HFF-Myc (cell line): ENCODE results near the gene SCIN.

Experiments used
- DNase-seq: peaks from one replicate; pipeline ENCODE4 v3.0.0-alpha.2; 2011; ENCODE audit warnings: low read depth; ENCODE audit errors: extremely low read depth
- H3K4me3 ChIP-seq: replicated peaks from 2 replicates; pipeline ENCODE4 v1.5.1; 2011; ENCODE audit warnings: low read depth, mild to moderate bottlenecking, control low read depth, low read length
- TF ChIP-seq, protein P1 (sequence below): IDR thresholded peaks from 2 replicates; pipeline ENCODE4 v1.5.1; 2012; ENCODE audit warnings: mild to moderate bottlenecking, low read depth, low read length, control low read depth; ENCODE audit errors: missing control alignments

SCIN gene

GRCh38 chr7:12646139-12646538 lies 75.6 kb downstream of the SCIN start:
- DNase-seq, result no peak
- TF ChIP-seq, protein P1, sequence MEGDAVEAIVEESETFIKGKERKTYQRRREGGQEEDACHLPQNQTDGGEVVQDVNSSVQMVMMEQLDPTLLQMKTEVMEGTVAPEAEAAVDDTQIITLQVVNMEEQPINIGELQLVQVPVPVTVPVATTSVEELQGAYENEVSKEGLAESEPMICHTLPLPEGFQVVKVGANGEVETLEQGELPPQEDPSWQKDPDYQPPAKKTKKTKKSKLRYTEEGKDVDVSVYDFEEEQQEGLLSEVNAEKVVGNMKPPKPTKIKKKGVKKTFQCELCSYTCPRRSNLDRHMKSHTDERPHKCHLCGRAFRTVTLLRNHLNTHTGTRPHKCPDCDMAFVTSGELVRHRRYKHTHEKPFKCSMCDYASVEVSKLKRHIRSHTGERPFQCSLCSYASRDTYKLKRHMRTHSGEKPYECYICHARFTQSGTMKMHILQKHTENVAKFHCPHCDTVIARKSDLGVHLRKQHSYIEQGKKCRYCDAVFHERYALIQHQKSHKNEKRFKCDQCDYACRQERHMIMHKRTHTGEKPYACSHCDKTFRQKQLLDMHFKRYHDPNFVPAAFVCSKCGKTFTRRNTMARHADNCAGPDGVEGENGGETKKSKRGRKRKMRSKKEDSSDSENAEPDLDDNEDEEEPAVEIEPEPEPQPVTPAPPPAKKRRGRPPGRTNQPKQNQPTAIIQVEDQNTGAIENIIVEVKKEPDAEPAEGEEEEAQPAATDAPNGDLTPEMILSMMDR, result no peak
- no peak overlapping the region for H3K4me3 ChIP-seq

GRCh38 chr7:12647364-12648219 lies 77.1 kb downstream of the SCIN start:
- DNase-seq, result no peak
- TF ChIP-seq, protein P1, result no peak
- H3K4me3 ChIP-seq, result no peak overlapping the region

DNA sequence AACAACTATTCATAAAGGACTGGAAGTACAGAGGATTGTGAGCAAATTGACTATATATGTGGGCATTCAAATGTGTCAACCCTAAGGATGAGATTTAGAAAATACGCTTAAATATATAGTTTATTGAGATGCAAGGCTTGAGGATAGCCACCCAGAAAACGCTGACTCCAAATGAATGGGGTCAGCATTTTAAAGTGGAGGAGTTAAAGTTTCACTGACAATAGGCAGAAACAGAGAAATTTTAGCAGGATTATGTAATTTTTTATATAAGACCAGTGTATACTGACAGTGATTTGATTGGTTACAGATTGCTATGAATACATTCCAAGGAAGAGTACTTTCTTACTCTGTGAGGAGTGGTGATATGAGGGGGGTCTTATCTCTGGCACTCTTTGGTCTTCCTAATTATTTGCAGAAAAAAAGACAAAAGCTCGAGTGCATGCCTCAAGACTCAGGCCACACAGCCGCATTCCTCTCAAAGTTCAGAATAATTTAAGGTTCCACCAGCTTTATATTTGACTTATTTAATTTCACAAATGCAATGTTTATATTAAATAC lies 78.3 kb downstream of the SCIN start:
- DNase-seq, result no peak
- TF ChIP-seq, protein P1, result no peak
- no peak overlapping the region for H3K4me3 ChIP-seq

GRCh38 chr7:12649348-12649747 lies 78.8 kb downstream of the SCIN start:
- no peak for DNase-seq
- TF ChIP-seq, protein P1, result no peak
- no peak overlapping the region for H3K4me3 ChIP-seq

DNA sequence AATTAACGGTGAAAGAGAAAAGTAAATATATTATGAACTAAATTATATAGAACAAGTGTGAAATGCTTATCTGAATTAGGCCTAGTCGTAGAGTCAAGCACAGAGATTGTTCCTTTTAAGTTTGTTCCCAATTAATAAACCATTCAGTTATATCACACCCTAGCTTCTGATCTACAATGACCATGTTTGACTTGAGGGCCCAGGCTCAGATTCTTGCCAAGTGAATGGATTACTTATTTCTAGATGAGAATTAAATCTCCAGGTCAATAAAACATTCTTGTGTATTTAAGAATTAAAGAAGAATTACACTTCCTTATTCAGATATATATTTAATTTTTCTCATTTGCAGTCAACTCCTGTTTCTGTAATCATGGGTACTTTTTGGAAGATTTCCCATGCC lies 79.6 kb downstream of the SCIN start:
- DNase-seq, result no peak
- TF ChIP-seq, protein P1, result no peak

DNA sequence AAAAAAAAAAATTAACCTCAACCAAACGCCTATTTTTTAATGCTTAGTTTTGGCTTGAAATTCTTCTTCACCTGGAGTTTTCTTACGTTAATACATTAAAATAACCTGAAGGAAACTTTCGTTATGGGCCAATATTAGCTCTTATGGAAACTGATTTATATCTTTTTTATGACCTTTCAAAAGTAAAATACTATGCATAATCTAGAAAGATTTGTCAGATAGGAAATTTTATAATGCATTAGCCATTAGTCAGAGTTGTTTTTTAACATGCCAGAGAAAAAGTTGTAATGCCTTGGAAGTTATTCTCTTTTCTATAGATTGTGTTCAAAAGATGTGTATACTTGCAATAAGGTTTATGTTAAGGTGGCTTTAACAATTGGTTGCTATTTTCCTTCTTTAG lies 82.6 kb downstream of the SCIN start:
- TF ChIP-seq, protein P1, result no peak
- DNase-seq, result no peak
- no peak overlapping the region for H3K4me3 ChIP-seq

More for the DNA sequence above, 79.6 kb downstream of the SCIN start:
- H3K4me3 ChIP-seq, result no peak overlapping the region

DNA sequence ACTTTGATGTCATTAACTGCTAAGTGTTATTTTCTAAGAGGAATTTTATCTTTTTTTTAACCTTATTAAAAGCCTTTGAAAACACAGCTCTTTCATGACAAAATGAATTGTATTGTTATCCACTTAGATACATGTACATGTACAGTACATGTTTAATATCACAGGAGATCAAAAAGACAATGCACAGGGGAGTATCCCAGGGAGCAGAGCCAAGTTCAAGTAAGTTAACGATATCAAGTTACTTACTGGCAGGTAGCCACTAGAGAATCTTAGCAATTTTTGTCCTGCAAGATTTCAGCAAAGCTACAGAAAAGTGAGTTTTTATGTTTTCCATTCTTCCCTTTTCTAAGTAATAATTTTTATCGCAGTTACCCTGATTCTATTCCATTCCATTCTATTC lies 83.0 kb downstream of the SCIN start:
- TF ChIP-seq, protein P1, result no peak
- DNase-seq, result no peak
- H3K4me3 ChIP-seq, result no peak overlapping the region
